ENCODE data around the gene TMEM176B.

DNA sequence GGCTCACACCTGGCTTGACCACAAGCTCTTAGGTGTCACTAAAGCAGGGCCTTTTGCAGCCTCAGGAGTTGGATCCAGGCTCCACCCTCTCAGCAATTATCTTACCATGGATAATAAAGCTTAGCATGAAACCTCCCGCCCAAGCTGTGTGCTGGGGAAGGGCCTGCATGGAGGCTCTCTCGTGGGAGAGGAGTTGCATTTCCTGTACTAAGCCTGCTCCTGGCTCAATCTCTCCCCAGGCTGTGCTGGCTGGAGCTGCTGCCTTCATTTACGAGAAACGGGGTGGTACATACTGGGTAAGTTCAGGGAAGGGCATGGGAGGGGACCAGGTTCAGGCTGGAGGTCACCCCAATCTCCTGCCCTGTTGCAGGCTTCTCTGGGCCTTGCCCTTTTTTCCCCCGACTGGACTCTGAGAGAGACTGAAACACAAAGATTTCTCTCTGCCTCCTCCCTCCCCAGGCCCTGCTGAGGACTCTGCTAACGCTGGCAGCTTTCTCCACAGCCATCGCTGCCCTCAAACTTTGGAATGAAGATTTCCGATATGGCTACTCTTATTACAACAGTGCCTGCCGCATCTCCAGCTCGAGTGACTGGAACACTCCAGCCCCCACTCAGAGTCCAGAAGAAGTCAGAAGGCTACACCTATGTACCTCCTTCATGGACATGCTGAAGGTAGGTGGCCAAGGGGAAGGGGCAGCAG lies 3.1 kb upstream of the TMEM176B start:
- TF ChIP-seq POLR2A (IDR thresholded peaks at IDR 0.05), result no peak
- TF ChIP-seq, protein P1, sequence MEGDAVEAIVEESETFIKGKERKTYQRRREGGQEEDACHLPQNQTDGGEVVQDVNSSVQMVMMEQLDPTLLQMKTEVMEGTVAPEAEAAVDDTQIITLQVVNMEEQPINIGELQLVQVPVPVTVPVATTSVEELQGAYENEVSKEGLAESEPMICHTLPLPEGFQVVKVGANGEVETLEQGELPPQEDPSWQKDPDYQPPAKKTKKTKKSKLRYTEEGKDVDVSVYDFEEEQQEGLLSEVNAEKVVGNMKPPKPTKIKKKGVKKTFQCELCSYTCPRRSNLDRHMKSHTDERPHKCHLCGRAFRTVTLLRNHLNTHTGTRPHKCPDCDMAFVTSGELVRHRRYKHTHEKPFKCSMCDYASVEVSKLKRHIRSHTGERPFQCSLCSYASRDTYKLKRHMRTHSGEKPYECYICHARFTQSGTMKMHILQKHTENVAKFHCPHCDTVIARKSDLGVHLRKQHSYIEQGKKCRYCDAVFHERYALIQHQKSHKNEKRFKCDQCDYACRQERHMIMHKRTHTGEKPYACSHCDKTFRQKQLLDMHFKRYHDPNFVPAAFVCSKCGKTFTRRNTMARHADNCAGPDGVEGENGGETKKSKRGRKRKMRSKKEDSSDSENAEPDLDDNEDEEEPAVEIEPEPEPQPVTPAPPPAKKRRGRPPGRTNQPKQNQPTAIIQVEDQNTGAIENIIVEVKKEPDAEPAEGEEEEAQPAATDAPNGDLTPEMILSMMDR (IDR thresholded peaks at IDR 0.05), result no peak
